IPS-18c (cell line): ENCODE results near the gene POLR1E.
"Not testable (repeated sequence)": the region's sequence is repeated elsewhere in the genome, so short reads cannot be mapped to it uniquely, and the experiment has no call there.

Experiments
- H3K4me3 ChIP-seq: 2 replicates; pipeline ENCODE4 v1.7.0; 2013; ENCODE audit warnings: low read depth, mild to moderate bottlenecking, low read length, moderate library complexity; ENCODE audit not compliant: insufficient read depth
- H3K9me3 ChIP-seq: one replicate; pipeline ENCODE4 v1.6.1; 2013; ENCODE audit warnings: mild to moderate bottlenecking, low read length, moderate library complexity; ENCODE audit not compliant: control insufficient read depth, insufficient read depth

Gene POLR1E

DNA sequence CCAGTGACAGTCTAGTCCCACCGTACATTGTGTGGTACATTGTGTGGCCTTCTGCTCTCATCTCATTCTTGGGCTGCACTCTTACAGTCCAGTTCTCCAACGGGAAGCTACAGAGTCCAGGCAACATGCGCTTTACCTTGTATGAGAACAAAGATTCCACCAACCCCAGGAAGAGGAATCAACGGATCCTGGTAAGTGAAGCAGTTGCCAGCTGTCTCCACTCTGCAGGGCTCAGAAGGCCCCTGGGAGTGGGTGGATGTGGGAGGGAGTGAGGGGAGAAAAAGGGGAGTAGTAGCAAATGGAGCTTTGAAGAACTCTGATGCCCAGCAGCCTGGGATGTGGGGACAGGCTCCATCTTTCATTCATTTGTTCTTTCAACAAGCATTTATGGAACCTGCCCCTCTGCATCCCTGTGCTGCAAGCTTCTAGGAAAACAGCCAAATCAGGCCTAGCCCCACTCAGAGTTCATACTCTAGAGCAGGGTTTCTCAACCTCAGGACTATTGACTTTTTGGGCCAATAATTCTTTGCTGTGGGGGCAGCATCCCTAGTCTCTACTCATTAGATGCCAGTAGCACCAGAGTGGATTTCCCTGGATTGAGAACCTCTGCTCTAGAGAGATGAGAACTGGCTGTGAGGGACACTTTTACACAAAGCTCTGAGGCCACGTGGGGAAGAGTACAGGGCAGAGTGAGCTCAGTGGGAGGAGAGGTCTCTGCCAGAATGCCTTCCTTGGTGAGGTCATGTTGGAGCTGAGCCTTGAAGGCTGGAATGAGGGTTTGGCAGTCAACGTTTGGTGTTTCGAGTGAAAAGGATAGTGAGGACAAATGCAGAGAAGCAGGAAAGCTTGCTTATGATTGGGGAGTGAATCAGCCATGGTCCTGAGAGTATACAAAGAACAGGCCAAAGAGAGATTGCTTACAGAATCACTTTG, 1.1 kb downstream of the POLR1E start:
- H3K4me3 ChIP-seq: peak overlapping the region; percentile 72
- H3K9me3 ChIP-seq: peaks cover 2% of the 10 kb centered on the region

DNA sequence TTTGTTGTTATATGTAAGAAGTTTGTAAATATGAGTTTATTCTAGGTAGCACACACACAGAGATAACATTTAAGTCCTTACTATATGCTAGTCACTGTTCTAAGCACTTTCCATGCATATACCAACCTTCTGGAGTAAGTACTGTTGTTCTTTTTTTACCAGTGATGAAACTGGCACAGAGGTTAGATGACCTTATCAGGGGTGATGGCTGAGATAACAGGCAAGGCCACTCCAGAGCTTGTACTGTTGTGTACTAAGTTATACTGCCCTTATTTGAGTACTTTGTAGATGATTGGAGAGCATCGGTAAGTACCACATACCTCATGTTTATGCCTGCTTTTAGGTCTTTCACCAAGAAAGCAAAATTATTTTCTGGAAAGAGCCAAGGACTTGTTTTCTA, 6.2 kb downstream of the POLR1E start:
- Histone ChIP-seq H3K4me3 (no peak overlapping the region), H3K9me3 (peaks cover 2% of the 10 kb centered on the region)

DNA sequence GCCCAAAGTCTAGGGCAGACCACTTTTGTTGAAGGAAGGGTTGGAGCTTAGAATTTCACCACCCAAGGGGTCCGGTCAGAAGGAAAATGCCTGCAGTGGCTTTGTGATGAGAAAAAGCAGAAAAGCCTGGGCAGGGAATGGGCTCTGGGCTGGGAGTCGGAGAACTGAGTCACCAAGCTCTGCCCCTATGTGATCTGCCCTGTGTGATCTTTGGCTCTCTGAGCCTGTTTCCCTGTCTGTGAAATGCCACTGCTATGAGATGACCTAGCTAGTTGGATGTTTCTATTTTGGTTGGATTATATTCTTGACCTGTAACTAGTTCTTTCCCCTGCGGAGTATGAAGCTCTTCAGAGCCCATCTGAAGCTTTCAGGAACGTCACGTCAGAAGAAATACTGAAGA, 9.8 kb downstream of the POLR1E start:
- Histone ChIP-seq H3K9me3 (peaks cover 2% of the 10 kb centered on the region), H3K4me3 (no peak overlapping the region)

DNA sequence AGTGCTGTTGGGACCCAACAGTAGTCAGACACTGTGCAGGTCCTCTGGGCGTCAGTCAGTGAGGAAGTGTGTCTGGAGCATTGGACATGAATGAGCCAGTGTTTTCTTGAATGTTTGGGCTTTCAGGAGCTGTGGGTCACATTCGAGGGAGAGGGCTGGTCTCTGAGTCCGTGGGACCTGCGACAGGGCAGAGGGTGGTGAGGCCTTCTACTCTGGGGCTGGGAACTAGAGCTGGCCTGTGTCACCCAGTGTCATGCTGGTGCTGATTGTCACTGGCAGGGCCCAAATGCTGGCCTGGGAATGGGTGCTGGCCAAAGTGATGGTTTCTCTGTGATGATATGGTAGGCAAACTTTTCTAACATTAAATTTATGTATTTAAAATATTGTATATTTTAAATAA, 10.3 kb downstream of the POLR1E start:
- no peak overlapping the region for H3K4me3 ChIP-seq
- peaks cover 2% of the 10 kb centered on the region for H3K9me3 ChIP-seq

DNA sequence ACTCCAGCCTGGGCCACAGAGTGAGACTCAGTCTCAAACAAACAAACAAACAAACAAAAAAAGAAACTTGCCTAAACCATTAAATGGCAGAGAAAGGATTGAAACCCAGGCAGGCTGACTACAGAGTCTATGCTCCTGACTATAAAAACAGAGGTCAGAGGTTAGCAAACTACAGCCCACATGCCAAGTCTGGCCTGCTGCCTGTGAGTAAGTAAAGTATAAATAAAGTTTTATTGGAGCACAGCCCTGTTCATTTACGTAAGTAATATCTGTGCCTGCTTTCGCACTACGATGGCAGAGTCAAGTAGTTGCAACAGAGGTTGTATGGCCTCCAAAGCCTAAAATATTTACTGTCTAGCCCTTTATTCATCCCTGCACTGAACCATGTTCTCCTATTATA, 11.6 kb downstream of the POLR1E start:
- peaks cover 2% of the 10 kb centered on the region for H3K9me3 ChIP-seq
- no peak overlapping the region for H3K4me3 ChIP-seq

DNA sequence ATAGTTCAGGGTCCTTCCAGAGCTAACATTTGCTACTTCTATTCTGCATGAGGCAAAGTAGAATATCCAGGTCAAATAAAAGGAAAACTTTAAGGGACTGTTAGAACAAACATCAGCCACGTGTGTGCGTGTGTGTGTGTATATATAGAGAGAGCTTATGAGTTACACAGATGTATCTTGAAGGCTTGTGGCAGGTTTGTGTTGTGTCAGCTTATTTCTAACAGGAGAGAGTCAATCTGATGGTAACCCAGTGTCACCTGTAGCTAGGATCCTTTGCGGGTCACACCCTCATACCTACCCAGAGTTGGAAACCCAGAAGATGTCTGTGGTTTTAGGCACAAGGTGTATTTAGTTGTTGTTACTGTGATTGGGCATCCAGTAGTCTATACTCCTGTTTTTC, 12.7 kb downstream of the POLR1E start:
- Histone ChIP-seq H3K9me3 (peaks cover 2% of the 10 kb centered on the region), H3K4me3 (no peak overlapping the region)

DNA sequence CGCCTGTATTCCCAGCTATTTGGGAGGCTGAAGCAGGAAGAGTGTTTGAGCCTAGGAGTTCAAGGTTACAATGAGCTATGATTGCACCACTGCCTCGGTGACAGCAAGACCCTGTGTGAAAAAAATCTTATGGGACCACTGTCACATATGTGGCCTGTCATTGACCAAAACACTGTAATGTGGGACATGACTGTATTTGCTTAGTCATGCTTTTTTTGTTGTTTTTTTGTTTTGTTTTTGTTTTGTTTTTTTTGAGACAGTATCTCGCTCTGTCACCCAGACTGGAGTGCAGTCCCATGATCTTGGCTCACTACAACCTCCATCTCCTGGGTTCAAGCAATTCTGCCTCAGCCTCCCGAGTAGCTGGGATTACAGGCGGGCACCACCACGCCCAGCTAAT, 13.5 kb downstream of the POLR1E start:
- Histone ChIP-seq H3K9me3 (peaks cover 2% of the 10 kb centered on the region), H3K4me3 (no peak overlapping the region)

DNA sequence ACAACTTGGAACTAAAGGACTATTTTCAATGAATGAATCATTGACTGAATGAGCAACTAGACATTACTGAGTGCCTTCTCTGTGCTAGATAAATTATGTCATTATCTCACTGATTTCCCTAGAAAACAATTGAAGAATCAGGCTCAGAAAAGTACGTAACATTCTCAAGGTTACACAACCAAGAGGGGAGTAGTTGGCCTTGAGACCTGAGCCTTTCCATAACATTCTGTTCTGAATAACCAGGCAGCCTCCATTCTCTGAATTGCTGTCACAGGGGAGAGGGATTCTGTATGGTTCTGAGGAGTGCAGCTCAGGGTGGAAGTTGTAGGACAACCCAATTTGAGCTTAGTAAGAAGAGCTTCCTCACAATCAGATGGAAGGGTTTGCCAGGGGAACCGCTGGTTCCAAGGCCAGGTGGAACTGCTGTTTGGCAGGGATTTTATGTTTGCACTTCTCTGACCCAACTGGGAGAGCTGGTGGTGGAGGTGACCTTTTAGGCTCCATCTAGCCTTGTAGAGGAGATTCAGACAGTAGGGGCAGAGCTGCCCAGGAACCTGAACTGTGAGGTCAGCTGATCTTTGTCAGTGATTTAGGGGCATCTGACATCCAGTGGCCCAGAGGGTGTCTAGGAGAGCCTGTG, 16.3 kb downstream of the POLR1E start:
- H3K4me3 ChIP-seq: no peak overlapping the region
- peaks cover 2% of the 10 kb centered on the region for H3K9me3 ChIP-seq

DNA sequence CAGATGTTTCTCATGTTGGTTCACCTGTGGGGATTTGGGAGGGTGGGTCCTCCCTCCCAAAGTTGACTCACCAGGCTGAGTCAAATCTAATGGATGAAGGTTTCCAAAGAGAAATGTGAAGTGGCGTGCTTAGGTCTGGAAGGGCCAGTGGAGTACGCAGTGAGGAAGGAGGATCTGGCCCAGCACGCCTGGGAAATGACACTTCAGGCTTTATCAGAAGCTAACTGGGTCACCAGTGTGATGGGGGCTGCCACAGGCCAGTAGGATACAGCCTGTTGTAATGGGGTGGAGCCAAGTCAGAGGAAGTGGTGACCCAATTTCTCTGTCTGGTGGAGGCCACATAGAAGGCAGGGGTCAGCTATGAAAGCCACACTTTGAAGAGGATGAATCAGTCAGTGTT, 18.0 kb downstream of the POLR1E start:
- peaks cover 3% of the 10 kb centered on the region for H3K9me3 ChIP-seq
- H3K4me3 ChIP-seq: no peak overlapping the region

DNA sequence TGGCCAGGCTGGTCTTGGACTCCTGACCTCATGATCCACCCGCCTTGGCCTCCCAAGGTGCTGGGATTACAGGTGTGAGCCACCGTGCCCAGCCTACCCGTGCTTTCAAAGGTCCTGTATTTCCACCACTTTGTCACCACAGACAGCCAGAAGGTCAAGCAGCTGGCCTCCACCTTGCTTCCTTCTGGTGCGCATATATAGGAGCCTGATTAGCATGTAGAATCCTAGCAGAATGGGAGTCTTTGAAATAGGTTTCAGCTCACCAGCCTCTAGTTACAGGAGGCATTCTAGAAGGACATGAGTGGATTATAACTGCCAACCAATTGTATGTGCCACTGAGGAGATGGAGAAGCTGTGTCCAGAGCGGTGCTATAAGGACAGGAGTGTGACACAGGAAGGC, 18.9 kb downstream of the POLR1E start:
- peaks cover 3% of the 10 kb centered on the region for H3K9me3 ChIP-seq
- H3K4me3 ChIP-seq: no peak overlapping the region

DNA sequence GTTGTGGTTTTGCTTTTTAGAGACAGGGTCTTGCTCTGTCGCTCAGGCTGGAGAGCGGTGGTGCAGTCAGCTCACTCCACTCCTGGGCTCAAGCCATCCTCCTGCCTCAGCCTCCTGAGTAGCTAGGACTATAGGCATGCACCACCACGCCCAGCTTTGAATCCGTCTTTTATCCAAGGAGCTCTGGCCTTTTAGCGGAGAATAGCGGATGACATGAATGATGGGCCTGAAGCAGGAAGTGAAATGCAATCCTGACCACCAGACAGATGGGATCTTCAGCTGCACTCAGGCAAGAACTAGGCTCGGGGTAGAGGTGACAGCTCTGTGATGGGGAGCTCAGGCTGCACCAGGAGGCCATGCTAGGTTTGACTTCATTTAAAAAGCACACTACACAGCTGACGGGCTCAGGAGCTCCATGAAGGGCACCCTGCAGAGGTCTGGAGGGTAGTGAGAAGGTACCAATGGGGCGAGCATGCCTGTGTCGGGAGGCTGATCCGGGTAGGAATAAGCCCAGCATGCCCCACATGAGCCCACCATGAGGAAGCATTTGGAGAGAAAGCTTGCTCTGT, 21.9 kb downstream of the POLR1E start:
- Histone ChIP-seq H3K4me3 (no peak overlapping the region), H3K9me3 (peaks cover 3% of the 10 kb centered on the region)

DNA sequence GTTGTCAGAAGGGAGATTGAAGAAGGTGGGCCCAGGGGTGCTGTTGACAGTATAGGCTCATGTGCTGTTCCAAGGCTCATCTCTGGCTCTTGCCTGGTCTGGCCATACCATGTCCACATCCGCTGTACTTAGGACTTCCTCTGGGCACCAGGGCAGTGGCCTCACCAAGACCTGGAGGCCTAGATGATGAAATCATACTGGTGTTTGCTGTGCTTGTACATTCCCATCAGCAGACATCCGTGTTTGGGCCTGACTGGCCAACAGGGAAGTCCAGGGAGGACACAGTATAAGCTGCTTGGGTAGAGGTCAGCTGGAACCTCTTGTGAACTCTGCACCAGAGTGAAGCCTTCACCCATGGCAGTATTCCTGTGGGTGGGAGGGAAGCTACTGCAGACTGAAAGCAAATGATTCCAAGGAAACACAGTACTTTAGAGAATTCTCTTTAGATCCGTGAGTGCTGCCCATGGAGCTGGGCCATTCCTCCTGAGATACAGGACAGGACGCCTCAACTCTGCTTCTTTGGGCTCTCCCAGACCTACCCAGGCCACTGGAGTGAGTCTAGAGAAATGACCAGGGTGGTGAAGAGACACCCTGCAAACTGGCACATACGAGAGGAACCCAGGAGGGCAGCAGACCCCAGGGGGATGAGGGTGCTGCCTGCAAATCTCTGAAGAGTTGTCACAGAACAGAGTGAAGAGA, 22.5 kb downstream of the POLR1E start:
- H3K4me3 ChIP-seq: no peak overlapping the region
- peaks cover 3% of the 10 kb centered on the region for H3K9me3 ChIP-seq

DNA sequence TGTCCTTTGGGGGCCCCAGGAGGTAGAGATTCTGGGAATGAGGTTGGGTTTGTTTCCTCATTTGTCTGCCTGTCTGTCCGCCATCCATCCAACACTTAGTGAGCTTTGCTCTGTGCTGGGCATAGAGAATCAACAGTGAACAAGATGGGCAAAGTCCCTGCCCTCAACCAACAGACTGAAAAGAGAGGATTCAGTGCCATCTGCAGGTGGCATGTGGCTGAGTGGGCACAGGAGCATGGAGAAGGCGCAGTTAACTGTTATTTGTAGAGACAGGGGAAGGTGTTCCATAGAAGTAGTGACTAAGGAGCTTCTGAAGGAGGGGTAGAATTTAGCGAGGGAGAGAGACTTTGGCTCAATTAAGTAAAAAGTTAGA, 23.1 kb downstream of the POLR1E start:
- H3K4me3 ChIP-seq: no peak overlapping the region
- H3K9me3 ChIP-seq: peaks cover 3% of the 10 kb centered on the region

DNA sequence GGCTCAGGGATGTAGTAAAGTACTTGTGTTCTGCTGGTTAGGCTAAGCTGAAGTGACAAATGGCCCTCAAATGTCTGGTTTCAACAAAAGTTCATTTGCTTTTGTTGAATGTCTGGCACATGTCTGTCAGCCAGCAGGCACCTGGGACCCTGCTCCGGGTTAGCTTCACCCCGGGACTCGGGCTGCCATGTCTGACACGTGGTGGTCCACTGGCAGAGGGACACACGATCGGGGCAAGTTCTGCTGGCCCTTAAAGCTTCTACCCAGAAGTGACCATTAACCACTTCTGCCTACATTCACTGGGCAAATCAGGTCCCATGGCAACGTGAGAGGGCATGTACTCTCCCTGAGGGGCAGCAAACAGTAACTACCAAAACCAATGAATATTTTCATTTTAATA, 23.8 kb downstream of the POLR1E start:
- Histone ChIP-seq H3K4me3 (no peak overlapping the region), H3K9me3 (peaks cover 3% of the 10 kb centered on the region)

DNA sequence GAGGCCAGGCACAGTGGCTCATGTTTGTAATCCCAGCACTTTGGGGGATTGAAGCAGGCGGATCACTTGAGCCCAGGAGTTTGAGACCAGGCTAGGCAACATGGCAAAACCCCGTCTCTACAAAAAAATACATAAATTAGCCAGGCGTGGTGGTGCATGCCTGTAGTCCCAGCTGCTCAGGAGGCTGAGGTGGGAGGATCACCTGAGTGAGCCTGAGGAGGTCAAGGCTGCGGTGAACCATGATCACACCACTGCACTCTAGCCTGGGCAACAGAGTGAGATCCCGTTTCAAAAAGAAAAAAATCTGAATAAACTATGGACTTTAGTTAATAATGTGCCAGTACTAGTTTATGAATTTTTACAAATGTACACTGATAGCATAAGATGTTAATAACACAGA, 24.3 kb downstream of the POLR1E start:
- H3K9me3 ChIP-seq, H3K4me3 ChIP-seq: not testable (repeated sequence)

DNA sequence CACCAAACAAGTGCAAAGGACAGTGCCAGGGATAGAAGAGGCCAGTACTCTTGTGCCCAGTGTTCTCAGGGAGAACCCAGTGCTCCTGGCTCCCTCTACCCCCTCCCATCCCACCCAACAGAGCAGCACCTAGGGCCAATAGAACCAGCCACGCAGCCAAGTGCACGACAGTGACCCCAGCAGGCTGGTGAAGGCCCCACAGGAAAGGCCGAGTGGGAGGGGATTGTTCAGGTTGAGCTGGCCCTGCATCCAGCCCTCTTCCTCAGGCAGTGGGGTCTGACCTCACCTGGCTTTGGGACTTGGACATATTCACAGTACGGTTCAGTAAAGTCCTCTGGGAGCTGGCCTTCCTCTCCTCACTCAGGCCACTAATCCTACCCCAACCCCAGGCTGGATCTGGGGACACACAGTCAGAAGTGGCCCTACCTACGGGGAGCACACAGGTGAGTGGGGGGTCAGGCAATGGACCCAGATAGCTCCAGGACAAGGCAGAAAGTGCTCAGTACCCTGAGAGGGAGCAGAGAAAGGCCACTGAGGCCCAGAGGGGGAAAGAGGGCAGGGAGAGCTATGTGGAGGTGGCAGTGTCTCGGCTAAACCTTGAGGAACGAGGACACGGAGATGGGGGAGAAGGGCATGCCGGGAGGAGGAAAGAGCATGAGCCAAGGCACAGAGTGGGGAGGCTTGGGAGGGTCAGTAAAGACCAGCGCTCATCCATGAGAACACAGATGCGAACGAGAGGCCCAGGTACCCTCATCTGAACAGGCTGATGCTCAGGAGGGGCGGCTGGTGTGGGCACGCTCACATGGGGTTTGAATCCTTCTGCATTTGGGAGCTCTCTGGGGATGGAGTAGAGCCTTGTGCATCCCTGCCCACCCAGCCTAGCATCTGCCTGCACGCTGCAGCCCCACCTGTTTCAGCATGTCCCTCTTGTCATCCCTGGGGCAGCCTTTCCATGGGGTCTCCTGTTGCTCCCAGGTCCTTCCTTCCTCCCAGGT, 25.6 kb downstream of the POLR1E start:
- peaks cover 3% of the 10 kb centered on the region for H3K9me3 ChIP-seq
- no peak overlapping the region for H3K4me3 ChIP-seq

DNA sequence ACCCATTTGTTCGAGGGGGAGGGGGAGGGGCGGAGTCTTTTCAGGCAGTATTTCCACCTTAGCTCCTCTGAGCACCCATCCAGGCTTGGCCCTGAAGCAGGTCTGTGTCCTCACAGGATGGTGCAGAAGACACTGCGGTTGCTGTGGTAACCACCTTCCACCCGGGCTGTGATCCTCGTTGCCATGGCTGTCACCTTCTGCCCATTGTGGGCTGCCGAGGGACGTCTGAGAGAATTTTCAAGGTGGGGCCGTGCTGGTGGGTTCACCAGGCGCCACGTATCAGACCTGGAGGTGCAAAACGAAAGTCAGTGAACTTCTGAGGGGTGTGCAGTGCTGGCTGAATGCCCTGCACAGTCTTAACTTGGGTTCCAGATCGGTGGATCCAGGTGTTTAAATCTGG, 26.7 kb downstream of the POLR1E start:
- H3K9me3 ChIP-seq: no peaks in the 10 kb centered on the region
- H3K4me3 ChIP-seq: no peak overlapping the region
